DOHH2 (cell line): ENCODE data around the gene TIMM17A.

Source experiments
- EZH2phosphoT487 ChIP-seq: fragments of 200-600 bp; sonication (generic); IDR thresholded peaks from 2 replicates; pipeline ENCODE4 v1.6.1; 2017; ENCODE audit warnings: borderline replicate concordance, mild to moderate bottlenecking, antibody characterized with exemption, low read length, moderate library complexity, mixed read lengths
- TF ChIP-seq, protein P1 (sequence below): fragments of 200-600 bp; sonication (generic); IDR thresholded peaks from one replicate; pipeline ENCODE4 v1.5.1; 2014; ENCODE audit warnings: antibody characterized with exemption, mild to moderate bottlenecking, low read depth, low read length; ENCODE audit not compliant: poor library complexity, severe bottlenecking

GRCh38 chr1:202014060-202014459, 58.8 kb downstream of the TIMM17A start:
- TF ChIP-seq, protein P1, sequence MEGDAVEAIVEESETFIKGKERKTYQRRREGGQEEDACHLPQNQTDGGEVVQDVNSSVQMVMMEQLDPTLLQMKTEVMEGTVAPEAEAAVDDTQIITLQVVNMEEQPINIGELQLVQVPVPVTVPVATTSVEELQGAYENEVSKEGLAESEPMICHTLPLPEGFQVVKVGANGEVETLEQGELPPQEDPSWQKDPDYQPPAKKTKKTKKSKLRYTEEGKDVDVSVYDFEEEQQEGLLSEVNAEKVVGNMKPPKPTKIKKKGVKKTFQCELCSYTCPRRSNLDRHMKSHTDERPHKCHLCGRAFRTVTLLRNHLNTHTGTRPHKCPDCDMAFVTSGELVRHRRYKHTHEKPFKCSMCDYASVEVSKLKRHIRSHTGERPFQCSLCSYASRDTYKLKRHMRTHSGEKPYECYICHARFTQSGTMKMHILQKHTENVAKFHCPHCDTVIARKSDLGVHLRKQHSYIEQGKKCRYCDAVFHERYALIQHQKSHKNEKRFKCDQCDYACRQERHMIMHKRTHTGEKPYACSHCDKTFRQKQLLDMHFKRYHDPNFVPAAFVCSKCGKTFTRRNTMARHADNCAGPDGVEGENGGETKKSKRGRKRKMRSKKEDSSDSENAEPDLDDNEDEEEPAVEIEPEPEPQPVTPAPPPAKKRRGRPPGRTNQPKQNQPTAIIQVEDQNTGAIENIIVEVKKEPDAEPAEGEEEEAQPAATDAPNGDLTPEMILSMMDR: no peak
- no peak for TF ChIP-seq EZH2phosphoT487
